AG09309 (cell line): ENCODE measurements around the gene CACNA1A.

Experiments
- DNase-seq: peaks from one replicate; pipeline ENCODE4 v3.0.0-alpha.2; 2010; ENCODE audit warnings: low read depth
- H3K4me3 ChIP-seq: 2 replicates; pipeline ENCODE4 v1.5.1; 2011; ENCODE audit warnings: mild to moderate bottlenecking, low read depth, low read length, moderate library complexity; ENCODE audit not compliant: control insufficient read depth
- TF ChIP-seq, protein P1 (sequence below): IDR thresholded peaks from 2 replicates; pipeline ENCODE4 v1.5.1; 2011; ENCODE audit warnings: mild to moderate bottlenecking, low read depth, low read length, inconsistent platforms; ENCODE audit not compliant: insufficient read depth, control insufficient read depth; ENCODE audit errors: missing control alignments

CACNA1A gene

GRCh38 chr19:13511947-13512346 lies 5.7 kb upstream of the CACNA1A start:
- no peak for DNase-seq
- TF ChIP-seq, protein P1, sequence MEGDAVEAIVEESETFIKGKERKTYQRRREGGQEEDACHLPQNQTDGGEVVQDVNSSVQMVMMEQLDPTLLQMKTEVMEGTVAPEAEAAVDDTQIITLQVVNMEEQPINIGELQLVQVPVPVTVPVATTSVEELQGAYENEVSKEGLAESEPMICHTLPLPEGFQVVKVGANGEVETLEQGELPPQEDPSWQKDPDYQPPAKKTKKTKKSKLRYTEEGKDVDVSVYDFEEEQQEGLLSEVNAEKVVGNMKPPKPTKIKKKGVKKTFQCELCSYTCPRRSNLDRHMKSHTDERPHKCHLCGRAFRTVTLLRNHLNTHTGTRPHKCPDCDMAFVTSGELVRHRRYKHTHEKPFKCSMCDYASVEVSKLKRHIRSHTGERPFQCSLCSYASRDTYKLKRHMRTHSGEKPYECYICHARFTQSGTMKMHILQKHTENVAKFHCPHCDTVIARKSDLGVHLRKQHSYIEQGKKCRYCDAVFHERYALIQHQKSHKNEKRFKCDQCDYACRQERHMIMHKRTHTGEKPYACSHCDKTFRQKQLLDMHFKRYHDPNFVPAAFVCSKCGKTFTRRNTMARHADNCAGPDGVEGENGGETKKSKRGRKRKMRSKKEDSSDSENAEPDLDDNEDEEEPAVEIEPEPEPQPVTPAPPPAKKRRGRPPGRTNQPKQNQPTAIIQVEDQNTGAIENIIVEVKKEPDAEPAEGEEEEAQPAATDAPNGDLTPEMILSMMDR, result no peak

GRCh38 chr19:13507053-13507611 lies 853 bp upstream of the CACNA1A start:
- no peak for DNase-seq
- peak overlapping the region; percentile 51 for H3K4me3 ChIP-seq
- TF ChIP-seq, protein P1, result no peak

More at GRCh38 chr19:13511947-13512346, 5.7 kb upstream of the CACNA1A start:
- no peak overlapping the region for H3K4me3 ChIP-seq

DNA sequence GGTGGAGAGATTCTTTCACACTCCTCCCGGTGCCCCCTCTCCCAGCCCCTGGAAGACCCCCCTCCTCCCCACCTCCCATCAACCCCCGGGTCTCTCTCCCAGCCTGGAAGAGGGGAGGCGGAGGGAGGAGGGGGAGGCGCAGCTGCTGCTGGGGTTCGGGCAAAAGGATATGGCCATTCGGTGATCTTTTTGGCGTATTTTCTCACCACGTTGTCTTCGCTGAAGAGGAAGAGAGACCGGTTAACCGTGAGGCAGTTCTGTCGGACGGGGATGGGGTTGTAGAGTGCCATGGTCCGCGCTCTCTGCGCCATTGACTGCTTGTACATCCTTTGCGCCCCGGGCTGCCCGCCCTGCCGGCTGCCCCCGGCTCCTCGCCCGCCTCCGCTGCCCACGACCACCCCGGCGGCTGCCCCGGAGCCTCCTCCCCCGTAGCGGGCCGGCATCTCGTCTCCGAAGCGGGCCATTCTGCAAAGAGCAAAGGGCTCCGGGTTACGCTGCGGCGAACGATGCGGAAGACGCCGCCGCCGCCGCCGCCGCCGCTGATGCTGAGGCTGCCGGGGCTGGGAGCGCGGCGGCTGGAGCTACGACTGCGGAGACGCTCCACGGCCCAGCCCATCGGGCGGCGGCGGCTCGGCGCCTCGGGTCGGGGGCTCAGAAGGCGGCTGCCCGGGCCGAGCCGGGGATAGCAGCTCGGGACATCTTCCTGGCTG lies 363 bp downstream of the CACNA1A start:
- TF ChIP-seq, protein P1, result no peak
- no peak for DNase-seq

GRCh38 chr19:13505164-13505695 lies 1.0 kb downstream of the CACNA1A start:
- peak overlapping the region; percentile 51 for H3K4me3 ChIP-seq
- DNase-seq, result no peak
- TF ChIP-seq, protein P1, result no peak

More for the DNA sequence above, 363 bp downstream of the CACNA1A start:
- H3K4me3 ChIP-seq, result peak overlapping the region; percentile 51

DNA sequence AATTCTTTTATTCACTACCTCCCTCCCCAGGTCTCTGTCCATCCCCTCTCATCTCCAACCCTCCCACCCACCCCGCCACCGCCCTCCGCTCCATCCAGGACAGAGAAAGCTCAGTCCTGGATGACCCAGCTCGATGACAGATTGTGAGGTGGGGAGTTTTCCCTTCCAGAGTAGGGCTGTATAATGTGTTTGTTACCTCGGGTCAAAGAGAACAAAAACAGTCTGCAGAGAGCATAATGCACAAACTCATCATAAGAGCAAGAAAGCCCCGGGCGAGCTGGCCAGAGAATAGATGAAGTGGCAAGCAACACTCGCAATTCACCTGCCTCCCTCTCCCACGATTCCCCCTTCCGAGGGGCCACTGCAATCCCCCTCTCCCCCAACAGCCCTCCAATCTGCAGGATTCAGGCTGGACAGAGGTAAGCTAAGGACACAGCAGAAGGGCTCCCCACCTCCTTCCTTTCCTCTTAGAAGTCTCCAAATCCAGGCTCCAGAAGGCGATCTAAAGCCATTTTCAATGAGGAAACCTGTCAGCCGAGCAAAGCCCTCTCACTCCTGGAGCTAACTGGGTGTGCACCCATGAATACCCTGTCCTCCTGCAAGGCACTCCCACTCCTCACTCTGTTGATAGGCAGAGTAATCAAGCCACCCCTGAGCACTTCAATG lies 2.6 kb downstream of the CACNA1A start:
- H3K4me3 ChIP-seq, result no peak overlapping the region
- TF ChIP-seq, protein P1, result no peak
- no peak for DNase-seq

DNA sequence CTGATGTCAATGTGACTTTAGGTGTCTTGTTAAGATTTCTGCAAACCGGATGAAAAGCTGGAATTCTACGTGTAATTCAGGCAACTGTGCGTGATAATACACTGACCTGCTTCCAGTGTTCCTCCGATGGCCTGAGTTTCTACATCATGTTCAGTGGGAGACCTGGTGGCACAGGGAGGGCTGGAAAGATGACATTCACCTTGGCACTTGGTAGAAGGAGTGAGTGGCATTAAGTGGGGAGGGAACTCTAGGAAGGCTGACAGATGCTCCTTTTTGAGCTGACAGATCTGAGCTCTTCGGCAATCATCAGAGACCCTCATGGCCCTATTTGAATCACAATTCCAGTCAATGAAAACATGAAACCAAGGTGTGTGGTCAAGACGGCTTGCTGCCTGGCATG lies 4.0 kb downstream of the CACNA1A start:
- H3K4me3 ChIP-seq, result no peak overlapping the region
- DNase-seq, result no peak
- TF ChIP-seq, protein P1, result no peak
